NCI-H2171 treated with DMSO at 0.1 percent for 48 hours (cell line): ENCODE data around the gene CNOT3.
A peak's percentile ranks its signal among the peaks of the same experiment; 100 is the strongest.

Experiments
- DNase-seq: peaks from one replicate; lab custom pipeline; 2025; lab: John Stamatoyannopoulos, UW

The CNOT3 gene

DNA sequence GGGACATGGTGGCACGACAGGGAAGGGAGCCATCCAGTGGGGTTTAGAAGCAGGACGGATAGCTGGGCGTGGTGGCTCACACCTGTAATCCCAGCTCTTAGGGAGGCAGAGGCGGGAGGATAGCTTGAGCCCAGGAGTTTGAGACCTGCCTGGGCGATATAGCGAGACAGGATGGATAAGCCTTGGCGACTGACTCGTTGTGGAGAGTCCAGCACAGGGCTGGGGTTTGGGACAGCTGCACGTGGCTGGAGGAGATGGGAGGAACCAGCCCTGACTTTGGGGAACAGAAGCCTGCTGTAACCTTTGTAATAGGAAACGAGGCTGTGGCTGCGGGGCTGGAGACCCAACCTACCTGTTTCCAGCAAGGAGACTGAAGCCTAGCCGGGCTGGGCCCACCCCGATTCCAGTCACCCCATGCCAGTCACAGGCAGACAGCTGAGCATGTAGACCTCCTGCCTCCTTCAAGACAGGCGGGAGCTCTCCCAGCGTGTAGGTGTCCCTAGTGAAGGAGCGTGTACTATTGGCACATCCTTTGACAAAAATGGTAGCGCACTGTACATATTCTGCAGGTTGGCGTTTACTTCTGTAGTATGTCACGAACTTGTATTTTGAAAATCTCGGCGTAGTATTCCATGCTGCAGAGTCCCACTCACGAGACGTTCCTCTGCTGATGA is 13.9 kb downstream of the CNOT3 start:
- DNase-seq, result no peak

DNA sequence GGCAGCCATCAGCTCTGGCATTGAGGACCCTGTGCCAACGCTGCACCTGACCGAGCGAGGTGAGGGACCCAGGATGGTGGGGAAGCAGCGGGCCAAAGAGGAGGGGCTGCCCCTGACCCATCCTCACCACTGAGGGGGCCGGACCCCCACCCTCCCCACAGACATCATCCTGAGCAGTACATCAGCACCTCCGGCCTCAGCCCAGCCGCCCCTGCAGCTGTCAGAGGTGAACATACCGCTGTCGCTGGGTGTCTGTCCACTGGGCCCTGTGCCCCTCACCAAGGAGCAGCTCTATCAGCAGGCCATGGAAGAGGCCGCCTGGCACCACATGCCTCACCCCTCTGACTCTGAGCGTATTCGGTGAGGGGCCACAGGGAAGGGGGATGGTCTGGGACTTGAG is 14.7 kb downstream of the CNOT3 start:
- no peak for DNase-seq

DNA sequence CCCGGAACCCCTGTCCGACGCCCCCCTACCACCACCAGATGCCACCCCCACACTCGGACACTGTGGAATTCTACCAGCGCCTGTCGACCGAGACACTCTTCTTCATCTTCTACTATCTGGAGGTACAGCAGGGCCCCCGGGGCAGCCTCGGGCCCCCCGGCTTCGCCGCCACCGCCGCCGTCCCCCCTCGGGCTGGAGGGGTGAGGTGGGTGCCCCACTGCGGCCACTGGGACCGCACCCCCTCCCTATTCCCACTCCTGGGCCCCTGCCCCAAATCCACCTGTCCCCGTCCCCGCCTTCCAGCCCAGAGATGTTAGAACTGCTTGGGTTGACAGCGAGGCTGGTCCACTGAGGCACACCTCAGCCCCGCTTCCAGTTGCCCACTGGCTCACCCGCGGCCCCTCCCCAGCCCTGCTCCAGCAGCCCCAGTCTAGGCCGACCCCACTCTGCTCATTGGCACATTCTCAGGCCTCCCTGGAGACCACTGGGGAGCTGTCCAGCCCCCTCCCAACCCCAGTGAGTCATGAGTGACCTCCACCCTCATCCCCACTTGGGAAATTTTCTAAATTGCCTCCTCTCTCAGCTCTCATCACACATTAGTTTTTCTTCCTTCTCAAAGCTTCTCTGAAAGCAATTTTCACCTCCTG is 15.4 kb downstream of the CNOT3 start:
- no peak for DNase-seq

DNA sequence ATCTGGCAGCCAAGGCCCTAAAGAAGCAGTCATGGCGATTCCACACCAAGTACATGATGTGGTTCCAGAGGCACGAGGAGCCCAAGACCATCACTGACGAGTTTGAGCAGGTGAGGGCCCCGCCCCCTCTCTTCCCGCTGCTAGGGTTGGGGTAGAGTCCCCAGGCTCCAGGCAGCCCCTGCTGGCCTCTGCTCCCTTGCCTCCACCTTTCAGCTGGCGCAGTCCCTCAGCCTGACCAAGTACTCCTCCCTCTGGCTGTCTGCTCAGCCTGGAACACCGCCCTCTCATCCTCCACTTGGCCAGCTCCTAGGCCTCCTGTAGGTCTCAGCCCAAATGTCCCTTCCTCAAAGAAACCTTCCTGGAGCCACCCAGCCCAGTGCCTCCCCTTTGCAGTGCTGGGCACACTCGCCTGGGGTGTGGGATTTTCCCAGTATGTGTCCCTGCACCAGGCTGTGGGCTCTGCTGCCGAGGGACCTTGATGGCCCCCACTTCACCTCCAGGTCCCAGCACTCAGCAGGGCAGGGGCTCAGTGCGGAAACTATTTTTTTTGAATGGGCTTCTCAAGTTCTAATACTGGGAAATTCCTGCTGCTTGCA is 16.3 kb downstream of the CNOT3 start:
- no peak for DNase-seq

DNA sequence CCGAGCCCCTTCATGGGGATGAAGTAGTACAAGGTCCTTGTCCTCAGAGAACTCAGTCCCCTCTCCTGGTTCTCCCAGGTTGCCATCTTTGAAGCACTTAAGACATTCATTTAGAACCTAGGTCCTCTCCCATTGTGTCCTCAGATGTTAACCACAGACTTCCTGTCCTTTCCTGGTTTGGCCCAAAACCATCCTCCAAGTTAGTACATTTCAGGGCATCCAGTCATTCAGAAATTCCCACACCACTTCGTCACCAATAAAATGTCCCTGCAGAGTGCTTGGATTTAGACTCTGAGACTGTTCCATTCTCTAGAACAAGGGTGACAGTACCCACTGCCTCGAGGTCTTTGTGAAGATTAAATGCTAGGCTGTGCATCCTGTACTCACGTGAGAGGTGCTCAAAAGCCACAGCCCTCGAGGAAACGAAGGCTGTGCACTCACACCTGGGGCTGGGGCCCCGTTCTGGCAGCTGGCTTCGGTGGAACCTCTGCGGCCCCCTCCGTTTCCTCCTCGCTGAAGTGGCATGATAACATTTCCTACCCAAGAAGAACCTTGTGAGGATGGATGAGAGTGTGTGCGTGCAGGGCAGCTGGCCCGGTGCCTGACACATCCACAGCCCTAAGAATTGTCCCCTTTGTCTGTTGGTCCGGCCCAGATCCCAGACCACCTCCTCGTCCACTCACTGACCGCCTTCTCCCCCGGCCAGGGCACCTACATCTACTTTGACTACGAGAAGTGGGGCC is 17.2 kb downstream of the CNOT3 start:
- DNase-seq, result no peak

DNA sequence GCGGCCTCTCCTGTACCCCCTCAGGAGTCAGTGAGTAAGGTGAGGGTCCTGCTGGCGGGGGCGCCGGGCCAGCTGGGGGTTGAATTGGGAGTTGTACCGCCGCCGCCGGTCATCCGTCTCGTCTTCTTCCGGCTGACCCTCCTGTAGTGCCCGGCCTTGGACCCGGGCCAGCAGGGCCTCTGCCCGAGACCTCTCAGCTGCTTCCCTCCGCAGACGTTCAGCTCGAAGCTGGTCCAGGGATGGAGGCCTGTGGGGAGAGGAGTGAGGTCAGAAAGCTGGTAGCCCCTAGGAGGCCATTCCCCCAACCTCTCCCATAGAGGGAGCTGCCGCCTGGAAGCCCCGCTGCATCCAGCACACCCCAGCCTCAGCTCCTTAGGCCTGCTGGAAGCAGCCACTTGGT is 18.1 kb downstream of the CNOT3 start:
- DNase-seq, result no peak

DNA sequence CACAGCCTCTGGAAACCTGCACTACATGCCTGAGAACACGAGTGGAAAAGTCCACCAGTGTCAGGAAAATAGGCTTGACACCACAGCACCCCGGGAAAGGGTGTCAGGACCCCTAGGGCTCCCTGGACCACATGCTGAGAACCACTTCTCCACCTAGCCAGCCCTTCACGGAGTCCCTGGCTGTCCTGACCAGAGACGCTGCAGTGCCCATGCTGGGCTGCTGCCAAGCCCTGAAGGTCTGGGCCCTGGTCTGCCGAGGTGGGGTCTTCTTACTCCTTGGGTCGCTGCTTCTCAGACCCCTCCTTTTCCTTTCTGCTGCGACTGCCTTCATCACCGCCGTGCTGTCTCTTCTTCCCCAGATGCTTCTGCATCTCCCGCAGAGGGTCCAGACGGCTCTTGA is 18.9 kb downstream of the CNOT3 start:
- DNase-seq, result no peak

DNA sequence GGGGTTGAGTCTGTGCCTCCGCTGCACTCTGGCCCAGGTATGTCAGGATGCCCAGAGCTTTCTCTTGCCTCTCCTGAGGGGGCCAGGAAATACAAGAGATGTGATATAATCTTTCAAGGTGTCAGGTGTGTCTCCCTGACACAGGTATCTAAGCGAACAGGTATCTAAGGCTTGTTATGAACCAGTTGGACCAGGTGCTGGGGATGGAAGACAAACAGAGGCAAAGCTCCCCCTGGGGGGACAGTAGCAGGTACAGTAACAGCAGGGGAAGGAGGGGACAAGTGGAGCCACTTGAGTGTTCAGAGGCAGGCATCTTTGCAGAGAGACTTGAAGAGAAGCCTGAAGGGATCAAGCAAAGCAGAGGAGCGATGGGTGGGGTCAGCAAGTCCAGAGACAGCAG is 19.4 kb downstream of the CNOT3 start:
- DNase-seq, result no peak

DNA sequence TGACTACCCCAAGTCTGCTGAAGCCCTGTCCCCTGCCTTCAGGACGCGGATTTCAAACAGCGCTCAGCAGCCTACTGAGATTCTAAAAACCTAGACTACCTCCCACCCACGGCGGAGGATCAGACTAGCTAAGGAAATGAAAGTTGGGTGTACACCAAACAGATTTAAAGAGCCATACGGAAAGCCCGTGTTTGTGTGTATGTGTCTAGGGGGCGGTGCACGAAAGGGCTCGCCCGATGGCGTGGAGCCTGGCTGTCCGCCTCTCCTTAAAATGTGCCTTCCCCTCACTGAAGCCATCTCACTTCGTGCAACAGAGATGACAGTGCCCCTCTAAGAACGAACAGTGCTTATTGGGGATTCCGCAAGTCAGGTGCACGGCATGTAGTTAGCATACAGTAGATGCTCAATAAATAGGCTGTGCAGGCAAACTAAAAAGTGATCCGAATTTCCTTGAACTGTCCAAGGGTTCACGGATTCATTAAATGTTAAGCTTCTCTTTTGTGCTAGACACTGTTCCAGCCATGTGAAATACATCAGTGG is 21.3 kb downstream of the CNOT3 start:
- DNase-seq, result no peak

DNA sequence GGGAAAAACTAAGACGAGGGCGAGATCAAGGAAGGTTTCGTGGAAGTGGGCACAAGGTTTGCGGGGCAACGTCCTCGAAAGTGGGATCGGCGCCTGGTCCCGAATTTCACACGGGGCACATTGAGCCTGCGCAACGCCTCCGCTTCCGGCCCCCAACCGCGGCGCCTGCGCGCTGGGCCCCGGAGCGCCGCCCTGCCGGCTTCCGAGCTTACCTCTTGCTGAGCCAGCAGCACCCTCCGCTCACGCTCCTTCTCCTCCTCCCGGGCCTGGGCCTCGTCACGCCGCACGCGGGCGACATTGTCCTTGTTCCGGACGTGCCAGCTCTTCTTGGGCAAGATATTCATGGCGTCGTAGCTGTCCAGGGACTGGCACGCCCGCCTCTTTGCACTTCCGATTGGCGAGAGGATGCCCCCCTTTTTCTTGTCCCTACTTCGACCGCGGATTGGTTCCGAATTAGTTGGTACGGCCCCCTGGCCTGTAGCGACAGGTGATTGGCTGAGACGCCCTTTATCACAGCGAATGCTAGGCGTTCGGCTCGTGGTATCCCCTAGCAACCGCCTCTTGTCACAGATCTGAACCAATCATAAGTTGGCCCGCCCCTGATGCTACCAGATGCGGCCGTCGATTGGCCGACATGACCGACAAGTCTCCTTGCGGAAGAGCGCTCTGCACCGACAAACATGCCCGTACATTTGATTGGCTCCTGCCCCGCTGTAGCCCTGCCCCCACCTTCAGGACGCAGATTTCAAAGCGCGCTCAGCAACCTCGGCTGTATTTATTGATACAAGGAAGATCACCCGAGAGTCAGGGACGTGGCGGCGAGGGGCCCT is 22.0 kb downstream of the CNOT3 start, which contains the start of gene LENG1:
Gene LENG1 (minus strand): TSS at position 370 of the 830 bp plus-strand sequence. CDS start 26 bp downstream, at position 344.
- DNase-seq, result peak; percentile 100

DNA sequence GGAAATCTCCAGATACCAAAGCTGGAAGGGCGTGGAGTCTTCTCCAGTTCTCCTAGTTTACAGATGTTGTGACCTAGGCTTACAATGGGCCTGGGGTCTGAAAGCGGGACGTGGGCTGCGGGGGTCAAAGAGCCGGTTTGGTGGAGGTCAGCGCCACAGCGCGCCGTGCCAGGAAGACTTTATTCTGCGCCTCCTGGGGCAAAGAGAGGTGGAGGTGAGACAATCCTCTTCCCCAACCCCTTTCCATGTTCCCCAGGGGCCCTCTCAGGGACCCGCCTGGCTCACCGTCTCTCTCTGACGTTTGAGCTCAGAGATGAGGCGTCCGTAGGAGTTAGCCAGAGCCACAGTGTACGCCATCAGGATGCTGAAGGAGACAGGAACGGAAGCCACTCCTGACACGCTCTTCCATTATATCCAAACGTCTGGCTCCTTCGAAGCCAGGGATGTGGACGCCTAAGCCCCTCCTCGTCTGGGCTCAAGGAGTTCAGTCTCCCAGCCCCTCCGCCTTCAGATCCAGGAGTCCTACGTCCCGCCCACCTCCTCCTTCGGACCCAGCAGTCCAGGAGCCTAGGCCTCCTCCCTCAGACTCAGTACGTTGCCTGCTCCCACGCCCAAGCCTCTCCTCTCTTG is 22.7 kb downstream of the CNOT3 start:
- DNase-seq, result peak; percentile 63

DNA sequence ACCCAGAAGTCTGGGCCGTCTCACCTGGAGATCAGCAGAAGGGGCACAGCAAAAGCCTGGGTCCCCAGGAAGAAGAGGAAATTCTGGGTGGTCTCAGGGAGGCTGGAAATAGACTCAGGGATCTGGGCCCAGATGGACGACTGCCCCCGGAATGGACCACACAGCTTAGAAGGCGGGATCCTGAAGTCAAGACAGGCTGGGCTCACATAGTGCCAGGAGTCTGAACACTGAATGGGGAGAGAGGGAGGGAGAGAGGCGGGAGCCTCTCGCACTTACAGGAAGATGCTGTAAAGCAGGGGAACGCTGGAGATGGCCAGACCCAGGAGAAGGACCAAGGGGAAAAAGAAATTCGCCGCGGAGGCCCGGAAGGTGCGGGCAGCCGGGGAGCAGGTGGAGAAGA is 23.3 kb downstream of the CNOT3 start:
- DNase-seq, result no peak

DNA sequence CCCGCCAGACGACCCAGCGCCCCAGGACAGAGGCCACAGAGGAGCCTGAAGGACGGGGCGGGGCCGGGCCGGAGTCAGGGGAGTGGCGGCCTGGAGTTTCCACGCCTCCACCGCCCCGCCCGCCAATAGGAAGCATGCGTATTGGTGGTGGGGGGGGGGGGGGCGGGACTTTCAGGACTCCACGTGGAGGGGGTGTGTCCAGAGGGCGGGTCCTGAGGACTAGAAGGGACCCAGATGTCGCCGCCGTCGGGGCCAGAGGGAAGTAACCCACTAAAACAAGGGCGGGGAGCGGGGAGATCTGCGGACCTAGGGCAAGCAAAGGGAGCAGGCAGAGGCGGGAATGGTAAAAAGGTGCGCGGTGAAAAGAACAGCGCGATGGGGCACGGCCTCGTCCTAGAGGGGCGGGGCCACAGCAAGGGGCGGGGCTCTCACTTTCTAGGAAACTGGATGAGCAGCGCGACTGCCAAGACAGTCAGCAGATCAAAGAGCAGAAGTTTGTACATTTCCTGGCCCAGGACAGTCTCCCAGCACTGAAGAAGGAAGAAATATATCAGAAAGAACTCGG is 24.8 kb downstream of the CNOT3 start:
- no peak for DNase-seq

DNA sequence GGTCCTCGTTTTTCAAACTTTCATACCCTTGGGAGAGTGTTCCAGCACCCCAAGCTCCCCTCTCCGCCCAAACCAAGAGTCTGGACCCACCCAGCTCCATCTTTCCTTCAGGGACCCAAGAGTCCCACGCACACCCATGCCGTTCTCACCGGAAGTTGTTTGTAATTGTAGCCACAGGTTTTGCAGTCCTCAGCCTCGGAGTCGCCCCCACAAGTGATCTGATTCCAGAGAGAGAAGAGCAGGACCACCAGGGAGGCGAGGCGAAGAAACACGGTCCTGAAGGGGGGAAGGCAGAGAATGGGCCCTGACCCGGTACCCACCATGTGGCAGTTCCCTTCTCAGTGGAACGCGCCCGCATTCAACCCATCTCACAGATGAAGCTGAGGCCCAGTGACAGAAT is 25.3 kb downstream of the CNOT3 start:
- no peak for DNase-seq

DNA sequence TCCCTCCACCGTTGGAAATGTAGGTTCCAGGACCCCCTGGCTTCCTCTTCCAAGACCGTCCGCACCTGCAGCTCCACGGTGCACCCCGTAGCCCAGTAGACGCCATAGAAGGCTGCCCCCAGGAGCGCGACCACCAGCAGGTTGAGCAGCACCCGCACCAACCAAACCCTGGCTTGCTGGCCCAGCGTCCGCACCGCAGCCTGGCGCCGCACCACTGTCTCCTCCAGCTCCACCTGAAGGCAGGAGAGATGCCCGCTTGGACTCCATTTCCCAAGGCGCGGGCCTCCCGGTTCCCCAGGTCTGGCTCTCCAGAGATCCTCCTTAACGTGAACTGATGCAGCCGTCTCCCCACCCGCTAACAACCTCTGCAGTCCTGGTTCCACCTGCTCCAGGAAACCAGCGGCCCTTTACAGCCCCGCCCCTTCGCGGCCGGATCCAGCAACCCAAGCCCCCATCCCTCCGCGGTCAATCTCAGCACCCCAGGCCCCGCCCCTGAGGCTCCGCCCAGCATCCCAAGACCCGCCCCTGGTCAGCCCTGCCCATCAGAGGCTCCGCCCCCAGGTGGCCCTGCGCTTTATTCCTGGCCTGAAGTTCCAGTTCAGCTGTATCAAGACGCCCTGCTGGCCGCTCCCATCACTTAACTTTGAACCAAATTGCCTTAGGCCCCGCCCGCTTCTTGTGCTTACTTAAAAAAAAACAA is 27.0 kb downstream of the CNOT3 start:
- DNase-seq, result no peak

DNA sequence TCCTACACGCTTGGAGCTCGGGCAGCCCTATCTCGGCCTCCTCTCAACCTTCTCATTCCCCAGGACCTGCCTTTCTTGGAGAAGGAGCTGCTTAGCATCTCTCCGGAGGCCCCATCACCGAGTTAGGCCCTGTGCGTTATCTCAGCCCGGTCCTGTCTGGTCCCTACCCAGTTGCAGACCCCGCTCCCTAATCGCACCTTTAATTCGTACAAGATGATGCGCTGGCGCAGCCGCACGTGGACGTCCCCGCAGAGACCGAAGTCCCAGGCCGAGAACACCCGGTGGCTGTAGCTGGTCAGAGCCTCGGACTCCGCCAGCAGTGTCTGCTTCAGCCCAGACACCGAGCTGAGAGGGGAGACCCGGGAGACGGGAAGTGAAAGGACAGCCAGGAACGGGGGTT is 27.7 kb downstream of the CNOT3 start:
- DNase-seq, result no peak

DNA sequence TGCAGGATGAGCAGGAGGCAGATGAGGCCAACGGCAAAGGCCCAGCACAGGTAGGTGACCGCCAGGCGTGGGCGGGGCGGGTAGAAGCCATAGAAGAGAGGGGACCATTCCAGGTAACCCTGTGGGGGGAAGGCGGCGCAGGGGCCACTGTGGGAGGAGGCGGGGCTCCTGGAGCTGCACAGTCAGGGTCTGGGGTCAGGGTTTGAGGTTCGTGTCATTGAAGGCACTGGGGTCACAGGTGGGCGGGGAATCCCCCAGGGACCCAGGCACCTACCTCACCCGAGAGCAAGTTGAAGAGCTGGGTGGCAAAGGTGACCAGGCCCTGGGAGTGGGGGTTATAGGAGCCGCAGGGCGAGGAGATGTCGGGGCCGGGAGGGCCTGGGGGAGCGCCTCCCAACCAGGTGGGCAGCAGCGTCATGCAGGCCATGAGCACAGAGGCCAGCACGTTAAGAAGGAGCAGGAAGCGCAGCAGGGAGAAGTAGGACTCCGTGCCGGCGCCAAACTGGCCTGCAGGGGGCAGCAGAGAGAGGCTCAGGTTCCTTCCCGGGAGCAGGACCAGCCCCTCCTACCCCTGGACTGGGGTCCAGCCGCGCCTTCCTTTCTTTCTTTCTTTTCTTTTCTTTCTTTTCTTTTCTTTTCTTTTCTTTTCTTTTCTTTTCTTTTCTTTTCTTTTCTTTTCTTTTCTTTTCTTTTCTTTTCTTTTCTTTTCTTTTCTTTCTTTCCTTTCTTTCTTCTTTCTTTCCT is 30.8 kb downstream of the CNOT3 start:
- DNase-seq, result peak; percentile 63

DNA sequence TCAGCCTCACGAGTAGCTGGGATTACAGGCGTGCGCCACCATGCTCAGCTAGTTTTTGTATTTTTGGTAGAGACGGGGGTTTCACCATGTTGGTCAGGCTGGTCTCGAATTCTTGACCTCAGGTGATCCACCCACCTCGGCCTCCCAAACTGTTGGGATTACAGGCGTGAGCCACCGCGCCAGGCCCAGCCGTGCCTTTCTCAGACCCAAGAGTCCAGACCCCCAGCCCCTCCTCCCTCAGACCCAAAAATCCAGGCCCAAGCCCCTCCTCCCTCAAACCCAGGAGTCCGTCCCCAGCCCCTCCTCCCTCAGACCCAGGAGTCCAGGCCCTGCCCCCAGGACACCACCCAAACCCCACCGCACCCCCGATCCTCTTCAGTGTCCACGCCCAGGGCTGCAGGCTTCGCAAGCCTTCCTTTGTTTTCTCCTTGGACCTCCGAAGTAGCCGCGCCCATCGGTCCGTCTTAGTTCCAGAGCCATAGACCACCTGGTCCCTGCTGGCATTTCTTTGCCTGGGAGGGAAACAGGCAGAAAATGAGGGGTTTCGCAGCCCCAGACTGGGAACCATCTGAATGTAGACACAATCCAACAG is 31.7 kb downstream of the CNOT3 start:
- no peak for DNase-seq
